DOHH2 (cell line): ENCODE data around the gene RPN1.

Source experiments
- H3F3A ChIP-seq: fragments of 200-600 bp; sonication (generic), shearing (Covaris generic); 2 replicates; pipeline ENCODE4 v1.6.0; 2016; ENCODE audit warnings: antibody characterized with exemption, mild to moderate bottlenecking; ENCODE audit not compliant: control insufficient read depth, insufficient read depth
- H3K27ac ChIP-seq: fragments of 200-600 bp; sonication (generic); 2 replicates; pipeline ENCODE4 v1.5.1; 2014; ENCODE audit warnings: low read depth, mild to moderate bottlenecking, low read length, moderate library complexity
- H3K27me3 ChIP-seq: fragments of 200-600 bp; sonication (generic); 2 replicates; pipeline ENCODE4 v1.6.1; 2014; ENCODE audit warnings: mild to moderate bottlenecking, low read length, mixed read lengths; ENCODE audit not compliant: control insufficient read depth
- H3K36me3 ChIP-seq: fragments of 200-600 bp; sonication (generic); 2 replicates; pipeline ENCODE4 v1.6.1; 2014; ENCODE audit warnings: mild to moderate bottlenecking, low read length, moderate library complexity, mixed read lengths; ENCODE audit not compliant: control insufficient read depth
- H3K4me1 ChIP-seq: fragments of 200-600 bp; sonication (generic); 2 replicates; pipeline ENCODE4 v1.6.1; 2014; ENCODE audit warnings: mild to moderate bottlenecking, low read length, mixed read lengths; ENCODE audit not compliant: control insufficient read depth
- H3K4me2 ChIP-seq: fragments of 200-600 bp; sonication (generic); 2 replicates; pipeline ENCODE4 v1.6.0; 2014; ENCODE audit warnings: mild to moderate bottlenecking, low read length, moderate library complexity
- H3K4me3 ChIP-seq: fragments of 200-600 bp; sonication (generic); 2 replicates; pipeline ENCODE4 v1.5.1; 2014; ENCODE audit warnings: mild to moderate bottlenecking, low read length, mixed read lengths
- H3K79me2 ChIP-seq: fragments of 200-600 bp; sonication (generic); 2 replicates; pipeline ENCODE4 v1.6.1; 2014; ENCODE audit warnings: mild to moderate bottlenecking, low read length, mixed read lengths; ENCODE audit not compliant: control insufficient read depth
- H3K9me2 ChIP-seq: fragments of 200-600 bp; sonication (generic); replicated peaks from 2 replicates; pipeline ENCODE4 v1.6.1; 2014; ENCODE audit warnings: mild to moderate bottlenecking, low read length, mixed read lengths; ENCODE audit not compliant: control insufficient read depth
- H3K9me3 ChIP-seq: fragments of 200-600 bp; sonication (generic); 2 replicates; pipeline ENCODE4 v1.6.1; 2014; ENCODE audit warnings: antibody characterized with exemption, low read length, mixed read lengths; ENCODE audit not compliant: control insufficient read depth, insufficient read depth
- H4K20me1 ChIP-seq: fragments of 200-600 bp; sonication (generic); 2 replicates; pipeline ENCODE4 v1.6.0; 2014; ENCODE audit warnings: low read depth, mild to moderate bottlenecking, antibody characterized with exemption, low read length, moderate library complexity; ENCODE audit not compliant: control insufficient read depth, insufficient read depth
- EZH2phosphoT487 ChIP-seq: fragments of 200-600 bp; sonication (generic); IDR thresholded peaks from 2 replicates; pipeline ENCODE4 v1.6.1; 2017; ENCODE audit warnings: borderline replicate concordance, mild to moderate bottlenecking, antibody characterized with exemption, low read length, moderate library complexity, mixed read lengths
- TF ChIP-seq, protein P1 (sequence below): fragments of 200-600 bp; sonication (generic); IDR thresholded peaks from one replicate; pipeline ENCODE4 v1.5.1; 2014; ENCODE audit warnings: antibody characterized with exemption, mild to moderate bottlenecking, low read depth, low read length; ENCODE audit not compliant: poor library complexity, severe bottlenecking

RPN1 gene

DNA sequence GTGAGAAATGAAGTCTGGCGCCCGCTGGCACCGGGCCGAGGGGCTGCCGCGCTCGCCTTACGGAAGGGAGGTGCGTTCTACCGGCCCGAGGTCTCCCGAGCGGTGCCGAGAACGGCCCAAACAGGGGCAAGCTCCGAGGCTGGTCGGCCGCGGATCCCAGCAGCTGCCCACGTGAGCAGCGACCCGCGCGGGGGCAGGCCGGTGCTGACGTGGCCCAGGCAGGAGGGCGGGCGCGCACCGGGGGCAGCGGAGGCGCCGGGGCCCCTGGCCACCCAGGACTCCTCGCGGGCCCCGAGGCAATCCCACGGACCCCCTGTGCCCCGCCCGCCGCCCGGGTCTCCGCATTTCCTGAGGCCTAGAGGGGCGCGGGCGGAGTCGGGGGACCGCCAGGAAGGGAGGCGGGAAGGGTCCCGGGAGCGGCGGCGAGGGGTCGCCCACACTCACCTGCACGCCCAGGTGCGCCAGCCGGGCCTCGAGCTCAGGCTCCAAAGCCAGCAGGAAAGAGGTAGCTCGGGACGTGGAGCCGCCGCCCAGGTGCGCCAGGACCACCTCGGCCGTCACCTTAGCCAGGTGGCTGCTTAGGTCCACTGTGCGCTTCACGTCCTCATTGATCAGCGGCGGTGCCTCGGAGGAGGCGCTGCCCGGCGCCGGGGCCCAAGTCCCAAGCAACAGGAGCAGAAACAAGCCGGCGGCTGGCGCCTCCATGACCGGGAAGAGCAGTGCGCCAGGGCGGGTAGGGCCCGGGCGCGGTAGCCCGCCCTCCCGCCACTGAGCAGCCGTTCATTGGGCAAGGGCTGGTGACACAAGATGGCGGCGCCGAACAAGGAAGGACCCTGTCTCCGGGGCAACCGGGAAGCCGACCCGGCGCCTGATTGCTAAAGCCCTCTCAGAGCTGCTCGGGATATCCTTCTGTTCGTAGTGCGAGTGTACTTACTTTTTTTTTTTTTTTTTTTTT, at the start of gene RPN1:
RPN1 (minus strand) TSS at position 723 of the 955 bp plus-strand sequence; CDS start at position 705, 18 bp downstream.
- Histone ChIP-seq H3K27ac (peak within 1 kb of the TSS; percentile 70), H3K4me2 (peak within 1 kb of the TSS; percentile 90), H3K79me2 (peaks cover 53% of the 10 kb centered on the region), H3K4me3 (peak within 1 kb of the TSS; percentile 94), H3F3A (0 out of 2 replicates have a peak, but pooled peaks cover 4% of the 10 kb centered on the region), H4K20me1 (peaks cover 21% of the 10 kb centered on the region), H3K9me3 (no peaks in the 10 kb centered on the region), H3K4me1 (peaks cover 25% of the 10 kb centered on the region), H3K9me2 (no peaks in the 10 kb centered on the region), H3K27me3 (no peaks in the 10 kb centered on the region), H3K36me3 (peaks cover 37% of the 10 kb centered on the region)
- TF ChIP-seq, protein P1, sequence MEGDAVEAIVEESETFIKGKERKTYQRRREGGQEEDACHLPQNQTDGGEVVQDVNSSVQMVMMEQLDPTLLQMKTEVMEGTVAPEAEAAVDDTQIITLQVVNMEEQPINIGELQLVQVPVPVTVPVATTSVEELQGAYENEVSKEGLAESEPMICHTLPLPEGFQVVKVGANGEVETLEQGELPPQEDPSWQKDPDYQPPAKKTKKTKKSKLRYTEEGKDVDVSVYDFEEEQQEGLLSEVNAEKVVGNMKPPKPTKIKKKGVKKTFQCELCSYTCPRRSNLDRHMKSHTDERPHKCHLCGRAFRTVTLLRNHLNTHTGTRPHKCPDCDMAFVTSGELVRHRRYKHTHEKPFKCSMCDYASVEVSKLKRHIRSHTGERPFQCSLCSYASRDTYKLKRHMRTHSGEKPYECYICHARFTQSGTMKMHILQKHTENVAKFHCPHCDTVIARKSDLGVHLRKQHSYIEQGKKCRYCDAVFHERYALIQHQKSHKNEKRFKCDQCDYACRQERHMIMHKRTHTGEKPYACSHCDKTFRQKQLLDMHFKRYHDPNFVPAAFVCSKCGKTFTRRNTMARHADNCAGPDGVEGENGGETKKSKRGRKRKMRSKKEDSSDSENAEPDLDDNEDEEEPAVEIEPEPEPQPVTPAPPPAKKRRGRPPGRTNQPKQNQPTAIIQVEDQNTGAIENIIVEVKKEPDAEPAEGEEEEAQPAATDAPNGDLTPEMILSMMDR = no peak
- no peak for TF ChIP-seq EZH2phosphoT487

DNA sequence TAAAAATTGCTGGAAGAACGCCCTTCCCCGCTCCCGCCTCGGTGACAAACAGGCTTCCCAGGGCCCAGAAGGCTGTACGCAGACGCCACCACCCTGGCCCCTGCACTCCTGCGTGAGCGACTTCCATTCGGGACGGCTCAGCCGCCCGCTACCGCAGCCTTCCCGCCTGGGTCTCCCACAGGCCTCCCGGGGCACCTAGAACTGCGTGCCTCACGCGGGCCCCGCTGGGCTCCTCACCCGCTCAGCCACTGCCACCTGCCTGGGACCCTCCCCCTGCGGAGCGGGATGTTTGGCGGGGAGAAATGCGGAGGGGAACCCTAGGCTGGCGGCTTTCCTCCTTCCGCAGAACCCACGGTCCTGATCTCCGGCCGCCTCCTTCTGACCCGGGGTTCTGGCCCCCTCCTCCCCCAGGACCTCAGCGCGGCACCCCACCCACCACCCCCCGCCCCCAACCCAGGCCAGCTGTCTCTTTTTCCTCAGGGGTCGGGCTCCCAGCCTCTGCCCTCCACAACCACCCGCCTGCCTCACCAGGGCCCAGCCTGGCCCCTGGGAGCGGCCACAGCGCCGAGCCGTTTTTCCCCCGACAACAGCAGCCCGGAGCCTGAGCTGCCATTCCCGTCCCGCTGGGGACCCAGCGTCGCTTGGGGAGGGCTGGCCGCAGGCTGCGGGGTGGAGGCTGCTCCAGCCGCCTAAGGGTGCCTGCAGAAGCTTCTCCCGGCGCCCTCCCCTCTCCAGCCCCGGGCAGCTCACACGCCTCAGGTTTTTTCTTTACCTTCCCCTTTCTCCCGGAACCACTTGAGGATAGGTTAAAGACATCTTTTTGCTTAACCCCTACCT, 47.8 kb upstream of the RPN1 start:
- Histone ChIP-seq H3K27ac (no peak overlapping the region), H3K4me3 (no peak overlapping the region), H3K9me2 (no peaks in the 10 kb centered on the region), H3K36me3 (no peaks in the 10 kb centered on the region), H3K4me1 (peaks cover 3% of the 10 kb centered on the region; the same call in 1 of the 2 replicates), H3K27me3 (no peaks in the 10 kb centered on the region; the same call in 1 of the 2 replicates), H3F3A (no peaks in the 10 kb centered on the region), H3K9me3 (no peaks in the 10 kb centered on the region), H3K79me2 (no peaks in the 10 kb centered on the region), H3K4me2 (no peak overlapping the region), H4K20me1 (no peaks in the 10 kb centered on the region)
- TF ChIP-seq, protein P1 = no peak
- no peak for TF ChIP-seq EZH2phosphoT487

DNA sequence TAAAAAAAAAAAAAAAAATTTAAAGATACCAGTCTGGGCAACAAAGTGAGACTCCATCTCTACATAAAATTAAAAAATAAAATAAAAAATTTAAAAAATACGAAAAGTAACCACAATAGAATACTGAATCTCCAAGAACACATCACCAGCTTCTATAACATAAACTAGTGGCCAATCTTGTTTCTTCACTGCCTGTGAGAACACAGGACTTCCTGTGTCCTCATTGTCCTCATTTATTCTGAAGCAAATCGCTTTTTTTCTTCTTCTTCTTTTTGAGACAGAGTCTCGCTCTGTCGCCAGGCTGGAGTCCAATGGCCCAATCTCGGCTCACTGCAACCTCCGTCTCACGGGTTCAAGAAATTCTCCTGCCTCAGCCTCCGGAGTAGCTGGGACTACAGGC, 46.7 kb upstream of the RPN1 start:
- Histone ChIP-seq H3K27ac (no peak overlapping the region), H3K36me3 (no peaks in the 10 kb centered on the region), H3K4me1 (peaks cover 2% of the 10 kb centered on the region; the same call in 1 of the 2 replicates), H3K4me2 (no peak overlapping the region), H4K20me1 (no peaks in the 10 kb centered on the region), H3K27me3 (peaks cover 6% of the 10 kb centered on the region; the same call in 1 of the 2 replicates), H3F3A (no peaks in the 10 kb centered on the region), H3K4me3 (no peak overlapping the region), H3K9me2 (no peaks in the 10 kb centered on the region), H3K9me3 (no peaks in the 10 kb centered on the region), H3K79me2 (no peaks in the 10 kb centered on the region)
- TF ChIP-seq, protein P1 = no peak
- no peak for TF ChIP-seq EZH2phosphoT487
